Measurements from ENCODE around the gene PPP2R1B. TPM values are rescaled to one million over a fixed set of nuclear protein-coding genes. Genes with fewer than 3 reads are reported as not detected.

Gene PPP2R1B
- total and polyA plus RNA-seq, 2 of the 8 experiments (the other 6 are each of a cell fraction or from before 2014, with no cell fraction given), result 25.8 to 87.0 TPM

DNA sequence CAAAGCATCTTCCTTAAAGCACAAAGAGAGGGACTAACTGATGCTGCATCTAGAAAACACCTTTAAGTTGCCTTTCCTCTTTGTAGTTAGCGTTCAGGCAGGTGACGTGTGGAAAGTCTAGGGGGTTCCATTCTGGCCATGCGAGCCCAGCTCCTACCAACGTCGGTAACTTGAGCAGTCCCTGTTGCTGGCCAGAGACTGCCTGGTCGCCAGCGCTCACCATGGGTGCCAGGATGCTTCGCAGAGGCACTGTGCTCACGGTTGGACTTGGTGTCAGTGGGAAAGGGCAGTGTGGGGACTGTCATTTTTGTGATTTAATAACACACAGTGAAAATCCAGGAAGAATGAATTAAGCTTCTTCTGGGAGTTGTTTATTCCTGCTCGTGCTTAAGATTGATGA is 40.6 kb downstream of the PPP2R1B start (continued):
- TF ChIP-seq, protein P1, sequence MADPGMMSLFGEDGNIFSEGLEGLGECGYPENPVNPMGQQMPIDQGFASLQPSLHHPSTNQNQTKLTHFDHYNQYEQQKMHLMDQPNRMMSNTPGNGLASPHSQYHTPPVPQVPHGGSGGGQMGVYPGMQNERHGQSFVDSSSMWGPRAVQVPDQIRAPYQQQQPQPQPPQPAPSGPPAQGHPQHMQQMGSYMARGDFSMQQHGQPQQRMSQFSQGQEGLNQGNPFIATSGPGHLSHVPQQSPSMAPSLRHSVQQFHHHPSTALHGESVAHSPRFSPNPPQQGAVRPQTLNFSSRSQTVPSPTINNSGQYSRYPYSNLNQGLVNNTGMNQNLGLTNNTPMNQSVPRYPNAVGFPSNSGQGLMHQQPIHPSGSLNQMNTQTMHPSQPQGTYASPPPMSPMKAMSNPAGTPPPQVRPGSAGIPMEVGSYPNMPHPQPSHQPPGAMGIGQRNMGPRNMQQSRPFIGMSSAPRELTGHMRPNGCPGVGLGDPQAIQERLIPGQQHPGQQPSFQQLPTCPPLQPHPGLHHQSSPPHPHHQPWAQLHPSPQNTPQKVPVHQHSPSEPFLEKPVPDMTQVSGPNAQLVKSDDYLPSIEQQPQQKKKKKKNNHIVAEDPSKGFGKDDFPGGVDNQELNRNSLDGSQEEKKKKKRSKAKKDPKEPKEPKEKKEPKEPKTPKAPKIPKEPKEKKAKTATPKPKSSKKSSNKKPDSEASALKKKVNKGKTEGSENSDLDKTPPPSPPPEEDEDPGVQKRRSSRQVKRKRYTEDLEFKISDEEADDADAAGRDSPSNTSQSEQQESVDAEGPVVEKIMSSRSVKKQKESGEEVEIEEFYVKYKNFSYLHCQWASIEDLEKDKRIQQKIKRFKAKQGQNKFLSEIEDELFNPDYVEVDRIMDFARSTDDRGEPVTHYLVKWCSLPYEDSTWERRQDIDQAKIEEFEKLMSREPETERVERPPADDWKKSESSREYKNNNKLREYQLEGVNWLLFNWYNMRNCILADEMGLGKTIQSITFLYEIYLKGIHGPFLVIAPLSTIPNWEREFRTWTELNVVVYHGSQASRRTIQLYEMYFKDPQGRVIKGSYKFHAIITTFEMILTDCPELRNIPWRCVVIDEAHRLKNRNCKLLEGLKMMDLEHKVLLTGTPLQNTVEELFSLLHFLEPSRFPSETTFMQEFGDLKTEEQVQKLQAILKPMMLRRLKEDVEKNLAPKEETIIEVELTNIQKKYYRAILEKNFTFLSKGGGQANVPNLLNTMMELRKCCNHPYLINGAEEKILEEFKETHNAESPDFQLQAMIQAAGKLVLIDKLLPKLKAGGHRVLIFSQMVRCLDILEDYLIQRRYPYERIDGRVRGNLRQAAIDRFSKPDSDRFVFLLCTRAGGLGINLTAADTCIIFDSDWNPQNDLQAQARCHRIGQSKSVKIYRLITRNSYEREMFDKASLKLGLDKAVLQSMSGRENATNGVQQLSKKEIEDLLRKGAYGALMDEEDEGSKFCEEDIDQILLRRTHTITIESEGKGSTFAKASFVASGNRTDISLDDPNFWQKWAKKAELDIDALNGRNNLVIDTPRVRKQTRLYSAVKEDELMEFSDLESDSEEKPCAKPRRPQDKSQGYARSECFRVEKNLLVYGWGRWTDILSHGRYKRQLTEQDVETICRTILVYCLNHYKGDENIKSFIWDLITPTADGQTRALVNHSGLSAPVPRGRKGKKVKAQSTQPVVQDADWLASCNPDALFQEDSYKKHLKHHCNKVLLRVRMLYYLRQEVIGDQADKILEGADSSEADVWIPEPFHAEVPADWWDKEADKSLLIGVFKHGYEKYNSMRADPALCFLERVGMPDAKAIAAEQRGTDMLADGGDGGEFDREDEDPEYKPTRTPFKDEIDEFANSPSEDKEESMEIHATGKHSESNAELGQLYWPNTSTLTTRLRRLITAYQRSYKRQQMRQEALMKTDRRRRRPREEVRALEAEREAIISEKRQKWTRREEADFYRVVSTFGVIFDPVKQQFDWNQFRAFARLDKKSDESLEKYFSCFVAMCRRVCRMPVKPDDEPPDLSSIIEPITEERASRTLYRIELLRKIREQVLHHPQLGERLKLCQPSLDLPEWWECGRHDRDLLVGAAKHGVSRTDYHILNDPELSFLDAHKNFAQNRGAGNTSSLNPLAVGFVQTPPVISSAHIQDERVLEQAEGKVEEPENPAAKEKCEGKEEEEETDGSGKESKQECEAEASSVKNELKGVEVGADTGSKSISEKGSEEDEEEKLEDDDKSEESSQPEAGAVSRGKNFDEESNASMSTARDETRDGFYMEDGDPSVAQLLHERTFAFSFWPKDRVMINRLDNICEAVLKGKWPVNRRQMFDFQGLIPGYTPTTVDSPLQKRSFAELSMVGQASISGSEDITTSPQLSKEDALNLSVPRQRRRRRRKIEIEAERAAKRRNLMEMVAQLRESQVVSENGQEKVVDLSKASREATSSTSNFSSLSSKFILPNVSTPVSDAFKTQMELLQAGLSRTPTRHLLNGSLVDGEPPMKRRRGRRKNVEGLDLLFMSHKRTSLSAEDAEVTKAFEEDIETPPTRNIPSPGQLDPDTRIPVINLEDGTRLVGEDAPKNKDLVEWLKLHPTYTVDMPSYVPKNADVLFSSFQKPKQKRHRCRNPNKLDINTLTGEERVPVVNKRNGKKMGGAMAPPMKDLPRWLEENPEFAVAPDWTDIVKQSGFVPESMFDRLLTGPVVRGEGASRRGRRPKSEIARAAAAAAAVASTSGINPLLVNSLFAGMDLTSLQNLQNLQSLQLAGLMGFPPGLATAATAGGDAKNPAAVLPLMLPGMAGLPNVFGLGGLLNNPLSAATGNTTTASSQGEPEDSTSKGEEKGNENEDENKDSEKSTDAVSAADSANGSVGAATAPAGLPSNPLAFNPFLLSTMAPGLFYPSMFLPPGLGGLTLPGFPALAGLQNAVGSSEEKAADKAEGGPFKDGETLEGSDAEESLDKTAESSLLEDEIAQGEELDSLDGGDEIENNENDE (IDR thresholded peaks at IDR 0.05; ENCODE audit: insufficient replicate concordance, low read length), result no peak
- TF ChIP-seq CBX8 (IDR thresholded peaks at IDR 0.05; ENCODE audit: borderline replicate concordance, low read depth, low read length), result no peak
- no peak for TF ChIP-seq YY1 (IDR thresholded peaks at IDR 0.05; ENCODE audit: low read depth, low read length)
- no peak for TF ChIP-seq MAX (IDR thresholded peaks at IDR 0.05)

All from H1 (cell line).